ENCODE measurements around the gene CDH10.

DNA sequence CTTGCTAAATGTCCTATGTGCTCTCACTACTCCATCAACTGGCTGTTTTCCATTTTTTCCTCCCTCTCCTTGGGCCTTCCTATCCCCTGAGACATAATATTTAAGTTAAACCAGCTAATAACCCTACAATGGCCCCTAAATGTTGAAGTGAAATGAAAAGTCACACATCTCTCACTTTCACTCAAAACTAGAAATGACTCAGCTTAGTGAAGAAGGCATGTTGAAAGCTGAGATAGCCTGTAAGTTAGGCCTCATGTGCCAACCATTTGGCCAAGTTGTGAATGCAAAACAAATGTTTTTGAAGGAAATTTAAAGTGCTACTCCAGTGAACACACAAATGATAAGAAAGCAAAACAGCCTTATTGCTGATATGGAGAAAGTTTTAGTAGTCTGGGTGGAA lies 48.8 kb upstream of the CDH10 start:
- TF ChIP-seq, protein P1, sequence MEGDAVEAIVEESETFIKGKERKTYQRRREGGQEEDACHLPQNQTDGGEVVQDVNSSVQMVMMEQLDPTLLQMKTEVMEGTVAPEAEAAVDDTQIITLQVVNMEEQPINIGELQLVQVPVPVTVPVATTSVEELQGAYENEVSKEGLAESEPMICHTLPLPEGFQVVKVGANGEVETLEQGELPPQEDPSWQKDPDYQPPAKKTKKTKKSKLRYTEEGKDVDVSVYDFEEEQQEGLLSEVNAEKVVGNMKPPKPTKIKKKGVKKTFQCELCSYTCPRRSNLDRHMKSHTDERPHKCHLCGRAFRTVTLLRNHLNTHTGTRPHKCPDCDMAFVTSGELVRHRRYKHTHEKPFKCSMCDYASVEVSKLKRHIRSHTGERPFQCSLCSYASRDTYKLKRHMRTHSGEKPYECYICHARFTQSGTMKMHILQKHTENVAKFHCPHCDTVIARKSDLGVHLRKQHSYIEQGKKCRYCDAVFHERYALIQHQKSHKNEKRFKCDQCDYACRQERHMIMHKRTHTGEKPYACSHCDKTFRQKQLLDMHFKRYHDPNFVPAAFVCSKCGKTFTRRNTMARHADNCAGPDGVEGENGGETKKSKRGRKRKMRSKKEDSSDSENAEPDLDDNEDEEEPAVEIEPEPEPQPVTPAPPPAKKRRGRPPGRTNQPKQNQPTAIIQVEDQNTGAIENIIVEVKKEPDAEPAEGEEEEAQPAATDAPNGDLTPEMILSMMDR (IDR thresholded peaks at IDR 0.05) = no peak
- no peak for TF ChIP-seq EZH2 (IDR thresholded peaks at IDR 0.05; ENCODE audit: borderline replicate concordance, insufficient read depth, low read depth, low read length, poor library complexity, severe bottlenecking)

All from B cell (primary cell).